ENCODE results near the gene POP5. TPM values are rescaled to one million over a fixed set of nuclear protein-coding genes. Genes with fewer than 3 reads are reported as not detected.

Gene POP5
- total RNA-seq, 1 donor from 2014 or later = 19.9 TPM

GRCh38 chr12:120592121-120593049 lies 11.2 kb upstream of the POP5 start:
- DNase-seq (ENCODE audit: low spot score) (no peak), ATAC-seq (no peak)
- intact Hi-C loops (cut with DNase I) = no loop called here

GRCh38 chr12:120590741-120591407 lies 9.7 kb upstream of the POP5 start:
- intact Hi-C loops (cut with DNase I) = no loop called here
- ATAC-seq (no peak), DNase-seq (ENCODE audit: low spot score) (no peak)

GRCh38 chr12:120588948-120589930 lies 8.0 kb upstream of the POP5 start:
- no peak for DNase-seq (ENCODE audit: low spot score)
- peak; percentile 36 for ATAC-seq
- intact Hi-C loops (cut with DNase I) = loop anchor here (10.0 kb wide), 1 partner anchor 56 kb away; the partner anchor contains the start of gene CABP1

GRCh38 chr12:120588371-120588770 lies 7.2 kb upstream of the POP5 start:
- no peak for DNase-seq (ENCODE audit: low spot score)
- intact Hi-C loops (cut with DNase I) = loop anchor here (10.0 kb wide), 1 partner anchor 56 kb away; the partner anchor contains the start of gene CABP1
- no peak for ATAC-seq

GRCh38 chr12:120586860-120587259 lies 5.7 kb upstream of the POP5 start:
- ATAC-seq (no peak), DNase-seq (ENCODE audit: low spot score) (no peak)
- intact Hi-C loops (cut with DNase I) = loop anchor here (10.0 kb wide), 1 partner anchor 58 kb away; the partner anchor contains the start of gene CABP1

- no peak for DNase-seq (ENCODE audit: low spot score)
- no peak for ATAC-seq
- intact Hi-C loops (cut with DNase I) = loop anchor here (10.0 kb wide), 1 partner anchor 59 kb away; the partner anchor contains the start of gene CABP1
These were observed 5.0 kb upstream of the POP5 start for GRCh38 chr12:120586206-120586605.

- ATAC-seq (peak; percentile 31), DNase-seq (ENCODE audit: low spot score) (peak; percentile 62)
- intact Hi-C loops (cut with DNase I) = loop anchor here (10.0 kb wide), 1 partner anchor 60 kb away; the partner anchor contains the start of gene CABP1
These were observed 3.3 kb upstream of the POP5 start for GRCh38 chr12:120584343-120585149.

- ATAC-seq = peak; percentile 44
- DNase-seq (ENCODE audit: low spot score) = peak; percentile 87
- intact Hi-C loops (cut with DNase I) = loop anchor here (10.0 kb wide), 1 partner anchor 61 kb away; the partner anchor contains the start of gene CABP1
These were observed 2.4 kb upstream of the POP5 start for GRCh38 chr12:120583478-120584030.

GRCh38 chr12:120581998-120582397 lies 796 bp upstream of the POP5 start:
- no peak for DNase-seq (ENCODE audit: low spot score)
- ATAC-seq = no peak
- intact Hi-C loops (cut with DNase I) = loop anchor here (10.0 kb wide), 1 partner anchor 63 kb away; the partner anchor contains the start of gene CABP1

- ATAC-seq (no peak), DNase-seq (ENCODE audit: low spot score) (no peak)
- intact Hi-C loops (cut with DNase I) = no loop called here
These were observed 2.0 kb downstream of the POP5 start for GRCh38 chr12:120579179-120579578.

GRCh38 chr12:120574106-120574505 lies 7.1 kb downstream of the POP5 start:
- DNase-seq (ENCODE audit: low spot score) = no peak
- ATAC-seq = no peak
- intact Hi-C loops (cut with DNase I) = no loop called here

GRCh38 chr12:120573560-120573959 lies 7.6 kb downstream of the POP5 start:
- intact Hi-C loops (cut with DNase I) = no loop called here

GRCh38 chr12:120571299-120571698 lies 9.9 kb downstream of the POP5 start:
- DNase-seq (ENCODE audit: low spot score) (no peak), ATAC-seq (no peak)
- intact Hi-C loops (cut with DNase I) = no loop called here

More at GRCh38 chr12:120573560-120573959, 7.6 kb downstream of the POP5 start:
- ATAC-seq (no peak), DNase-seq (ENCODE audit: low spot score) (no peak)

GRCh38 chr12:120563495-120563894 lies 17.7 kb downstream of the POP5 start:
- intact Hi-C loops (cut with DNase I) = no loop called here
- ATAC-seq (no peak), DNase-seq (ENCODE audit: low spot score) (no peak)

- intact Hi-C loops (cut with DNase I) = no loop called here
- ATAC-seq = no peak
- DNase-seq (ENCODE audit: low spot score) = no peak
These were observed 18.3 kb downstream of the POP5 start for GRCh38 chr12:120562906-120563305.

- intact Hi-C loops (cut with DNase I) = no loop called here
- DNase-seq (ENCODE audit: low spot score) (no peak), ATAC-seq (no peak)
These were observed 23.6 kb downstream of the POP5 start for GRCh38 chr12:120557589-120557988.

GRCh38 chr12:120554678-120555077 lies 26.5 kb downstream of the POP5 start:
- intact Hi-C loops (cut with DNase I) = no loop called here
- ATAC-seq = peak; percentile 13

GRCh38 chr12:120546050-120546386 lies 35.2 kb downstream of the POP5 start:
- ATAC-seq (no peak), DNase-seq (ENCODE audit: low spot score) (no peak)
- intact Hi-C loops (cut with DNase I) = no loop called here

More at GRCh38 chr12:120554678-120555077, 26.5 kb downstream of the POP5 start:
- DNase-seq (ENCODE audit: low spot score) = no peak

All from sciatic nerve (tissue), 2 donors.